DOHH2 (cell line): Measurements from ENCODE around the gene PRDM11.

Source experiments
- EZH2phosphoT487 ChIP-seq: fragments of 200-600 bp; sonication (generic); IDR thresholded peaks from 2 replicates; pipeline ENCODE4 v1.6.1; 2017; ENCODE audit warnings: borderline replicate concordance, mild to moderate bottlenecking, antibody characterized with exemption, low read length, moderate library complexity, mixed read lengths
- TF ChIP-seq, protein P1 (sequence below): fragments of 200-600 bp; sonication (generic); IDR thresholded peaks from one replicate; pipeline ENCODE4 v1.5.1; 2014; ENCODE audit warnings: antibody characterized with exemption, mild to moderate bottlenecking, low read depth, low read length; ENCODE audit not compliant: poor library complexity, severe bottlenecking

DNA sequence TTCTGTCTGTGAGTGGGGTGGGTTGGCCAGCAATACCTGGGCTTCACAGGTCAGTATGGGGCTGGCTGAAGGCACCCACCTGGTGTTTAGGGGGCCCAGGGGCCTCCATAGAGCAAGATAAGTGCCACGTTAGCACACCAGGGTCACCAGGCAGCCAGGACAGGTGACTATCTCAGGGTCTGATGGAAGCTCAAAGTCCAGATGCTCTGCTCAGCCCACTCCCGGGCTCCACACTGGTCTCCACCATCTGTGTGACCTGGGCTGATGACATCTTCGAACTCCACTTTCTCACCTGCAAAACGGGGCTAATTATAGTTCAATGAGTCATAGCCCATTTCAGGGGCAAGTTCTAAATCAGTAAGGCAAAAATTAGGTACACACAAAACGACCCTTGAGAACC lies 39.4 kb upstream of the PRDM11 start:
- TF ChIP-seq, protein P1, sequence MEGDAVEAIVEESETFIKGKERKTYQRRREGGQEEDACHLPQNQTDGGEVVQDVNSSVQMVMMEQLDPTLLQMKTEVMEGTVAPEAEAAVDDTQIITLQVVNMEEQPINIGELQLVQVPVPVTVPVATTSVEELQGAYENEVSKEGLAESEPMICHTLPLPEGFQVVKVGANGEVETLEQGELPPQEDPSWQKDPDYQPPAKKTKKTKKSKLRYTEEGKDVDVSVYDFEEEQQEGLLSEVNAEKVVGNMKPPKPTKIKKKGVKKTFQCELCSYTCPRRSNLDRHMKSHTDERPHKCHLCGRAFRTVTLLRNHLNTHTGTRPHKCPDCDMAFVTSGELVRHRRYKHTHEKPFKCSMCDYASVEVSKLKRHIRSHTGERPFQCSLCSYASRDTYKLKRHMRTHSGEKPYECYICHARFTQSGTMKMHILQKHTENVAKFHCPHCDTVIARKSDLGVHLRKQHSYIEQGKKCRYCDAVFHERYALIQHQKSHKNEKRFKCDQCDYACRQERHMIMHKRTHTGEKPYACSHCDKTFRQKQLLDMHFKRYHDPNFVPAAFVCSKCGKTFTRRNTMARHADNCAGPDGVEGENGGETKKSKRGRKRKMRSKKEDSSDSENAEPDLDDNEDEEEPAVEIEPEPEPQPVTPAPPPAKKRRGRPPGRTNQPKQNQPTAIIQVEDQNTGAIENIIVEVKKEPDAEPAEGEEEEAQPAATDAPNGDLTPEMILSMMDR = no peak
- no peak for TF ChIP-seq EZH2phosphoT487
